GM12878 (cell line): ENCODE measurements around the gene OGFOD3. TPM values are rescaled to one million over a fixed set of nuclear protein-coding genes. Genes with fewer than 3 reads are reported as not detected.

ENCODE experiments used
- ATAC-seq: fragments of 200-7000 bp; cut with Tn5 transposase; 3 replicates; pipeline ENCODE4 v1.9.1; 2020; ENCODE audit warnings: mild to moderate bottlenecking, moderate library complexity
- BruUV-seq: library from RNA; stranded (reverse); fragments of 400-500 nt; replicated peaks from 2 replicates; lab custom pipeline; 2021; lab: Mats Ljungman, UMichigan
- CTCF ChIA-PET: fragments of 300-600 bp; sonication (Branson Sonifier 250); formaldehyde crosslinking; extraction: SDS; loops from one replicate; lab custom pipeline; 2021; ENCODE audit warnings: inconsistent platforms; lab: Yijun Ruan, JAX
- POLR2A ChIA-PET: fragments of 350-600 bp; formaldehyde crosslinking; extraction: SDS; loops from one replicate; lab custom pipeline; 2021; ENCODE audit warnings: inconsistent platforms; lab: Charles Lee
- RAD21 ChIA-PET: fragments of 300-600 bp; sonication (Branson Sonifier 250); formaldehyde crosslinking; loops from one replicate; lab custom pipeline; 2023; ENCODE audit warnings: antibody characterized with exemption; ENCODE audit not compliant: unreplicated experiment; lab: Charles Lee
- SMC1A ChIA-PET: fragments of 300-600 bp; sonication (Branson Sonifier 250); formaldehyde crosslinking; loops from one replicate; lab custom pipeline; 2023; ENCODE audit not compliant: unreplicated experiment, uncharacterized antibody; lab: Charles Lee
- DNase-seq: peaks from one replicate; pipeline ENCODE4 v3.0.0-alpha.2; 2011; ENCODE audit warnings: low read depth, low spot score
- FAIRE-seq: peaks from 3 replicates; lab custom pipeline; 2011; peaks lifted over from hg19 to GRCh38; lab: Jason Lieb, UNC
- H2AFZ ChIP-seq: 2 replicates; pipeline ENCODE4 v1.6.0; 2011; ENCODE audit warnings: low read depth, low read length, control low read depth; ENCODE audit not compliant: control insufficient read depth
- H3K27ac ChIP-seq: 2 replicates; pipeline ENCODE4 v1.5.1; 2011; ENCODE audit warnings: control low read depth; ENCODE audit not compliant: control insufficient read depth, insufficient read depth
- H3K27me3 ChIP-seq, 2 experiments: replicated peaks in 1 of 2; 2 replicates each; pipeline versions ENCODE4 v1.6.0 to v1.6.1; 2011; ENCODE audit warnings: low read length in 1 of 2; ENCODE audit not compliant: control insufficient read depth in 2 of 2, insufficient read depth in 2 of 2
- H3K36me3 ChIP-seq, 2 experiments: 2 replicates each; pipeline ENCODE4 v1.5.1; 2011; ENCODE audit warnings: low read length in 1 of 2; ENCODE audit not compliant: control insufficient read depth in 2 of 2, insufficient read depth in 2 of 2
- H3K4me1 ChIP-seq: 2 replicates; pipeline ENCODE4 v1.6.1; 2011; ENCODE audit warnings: mild to moderate bottlenecking, low read length, moderate library complexity, mixed read lengths; ENCODE audit not compliant: control insufficient read depth, insufficient read depth
- H3K4me2 ChIP-seq: 2 replicates; pipeline ENCODE4 v1.6.0; 2011; ENCODE audit warnings: control low read depth; ENCODE audit not compliant: control insufficient read depth, insufficient read depth
- H3K4me3 ChIP-seq: fragments of 200-600 bp; sonication (generic); 2 replicates; pipeline ENCODE4 v1.5.1; 2016
- H3K79me2 ChIP-seq: 2 replicates; pipeline ENCODE4 v1.6.0; 2011; ENCODE audit warnings: low read length; ENCODE audit not compliant: control insufficient read depth, insufficient read depth
- H3K9ac ChIP-seq: 2 replicates; pipeline ENCODE4 v1.8.0; 2011; ENCODE audit warnings: low read length, control low read depth, mixed read lengths; ENCODE audit not compliant: control insufficient read depth, insufficient read depth
- H3K9me3 ChIP-seq: replicated peaks from 3 replicates; pipeline ENCODE4 v1.5.1; 2011; ENCODE audit warnings: mild to moderate bottlenecking, low read length; ENCODE audit not compliant: control insufficient read depth, insufficient read depth
- H4K20me1 ChIP-seq: 2 replicates; pipeline ENCODE4 v1.6.0; 2011; ENCODE audit not compliant: control insufficient read depth, insufficient read depth
- ATF7 ChIP-seq: fragments of 450-650 bp; IDR thresholded peaks from 2 replicates; pipeline ENCODE4 v1.6.1; 2016; ENCODE audit warnings: low read depth, mild to moderate bottlenecking
- CHD2 ChIP-seq: IDR thresholded peaks from 2 replicates; pipeline ENCODE4 v1.6.1; 2011; ENCODE audit warnings: low read depth, low read length, improper control_type of control experiment, borderline replicate concordance
- DPF2 ChIP-seq: fragments of 450-650 bp; IDR thresholded peaks from 2 replicates; pipeline ENCODE4 v1.6.1; 2017; ENCODE audit warnings: mild to moderate bottlenecking
- IKZF1 ChIP-seq: fragments of 450-650 bp; conservative IDR thresholded peaks from 2 replicates; pipeline ENCODE4 v1.6.1; 2017; ENCODE audit warnings: antibody characterized with exemption, mild to moderate bottlenecking
- MEF2B ChIP-seq: fragments of 450-650 bp; IDR thresholded peaks from 2 replicates; pipeline ENCODE4 v1.6.1; 2018; ENCODE audit warnings: mild to moderate bottlenecking, moderate library complexity; ENCODE audit not compliant: partially characterized antibody, poor library complexity, severe bottlenecking
- MTA2 ChIP-seq: fragments of 450-650 bp; IDR thresholded peaks from 2 replicates; pipeline ENCODE4 v1.6.1; 2016; ENCODE audit warnings: low read depth, mild to moderate bottlenecking, moderate library complexity
- NBN ChIP-seq: fragments of 450-650 bp; IDR thresholded peaks from 2 replicates; pipeline ENCODE4 v1.6.1; 2016
- NR2F1 ChIP-seq: fragments of 450-650 bp; conservative IDR thresholded peaks from 2 replicates; pipeline ENCODE4 v1.6.1; 2017; ENCODE audit warnings: mild to moderate bottlenecking
- TCF3 ChIP-seq: IDR thresholded peaks from 2 replicates; pipeline ENCODE4 v1.6.1; 2012; ENCODE audit warnings: low read depth, mild to moderate bottlenecking, low read length, borderline replicate concordance; ENCODE audit not compliant: insufficient read depth
- WGBS: methylation state at CpG from one replicate; pipeline ENCODE4 v1.1.6; 2016; ENCODE audit warnings: low lambda C conversion rate; ENCODE audit not compliant: insufficient replicate concordance, insufficient coverage; ENCODE audit errors: missing lambda C conversion rate; 5-methylcytosine and 5-hydroxymethylcytosine counted together
- in situ Hi-C: fragments of 300-500 bp; cut with MboI; formaldehyde crosslinking; loops from 9 replicates; pipeline ENCODE4 v1.14.3; 2018; ENCODE audit warnings: mixed read lengths
- intact Hi-C: fragments of 100-400 bp; cut with micrococcal nuclease; formaldehyde crosslinking; loops from one replicate; pipeline ENCODE4 v1.14.2; 2022; ENCODE audit not compliant: unreplicated experiment
- polyA plus RNA-seq, 11 experiments: library from polyadenylated mRNA; depleted of rRNA in 4 of 11; unstranded in 6 of 11; stranded (reverse) in 5 of 11; fragments of >200 nt; fragmentation: Nextera tagmentation in 4 of 11; fragmentation: Illumina TruSeq in 1 of 11; extraction: Ambion mirVana in 4 of 11; extraction: Trizol in 1 of 11; gene quantifications; 1 replicate in 1 of 11; 2 replicates in 10 of 11; pipeline versions ENCODE4 v1.2.1 to v1.2.3, GENCODE V29; 2011 to 2016; ENCODE audit warnings: inconsistent platforms in 2 of 11, missing spikeins in 2 of 11, low read depth in 1 of 11
- total RNA-seq, 4 experiments: library from RNA; depleted of rRNA in 3 of 4; stranded (reverse); fragments of >200 nt in 3 of 4; fragmentation: Illumina TruSeq in 1 of 4; extraction: Trizol in 1 of 4; gene quantifications; 2 replicates each; pipeline versions ENCODE4 v1.2.1 to v1.2.3, GENCODE V29; 2013 to 2021
- TF ChIP-seq, protein P1 (sequence below): fragments of 450-650 bp; IDR thresholded peaks from 2 replicates; pipeline ENCODE4 v1.6.1; 2017; ENCODE audit warnings: mild to moderate bottlenecking, moderate library complexity

OGFOD3 gene
- total and polyA plus RNA-seq, 10 of the 15 experiments (the other 5 are each of a cell fraction or from before 2014, with no cell fraction given), result 0.48 to 28.4 (median 18.3) TPM

DNA sequence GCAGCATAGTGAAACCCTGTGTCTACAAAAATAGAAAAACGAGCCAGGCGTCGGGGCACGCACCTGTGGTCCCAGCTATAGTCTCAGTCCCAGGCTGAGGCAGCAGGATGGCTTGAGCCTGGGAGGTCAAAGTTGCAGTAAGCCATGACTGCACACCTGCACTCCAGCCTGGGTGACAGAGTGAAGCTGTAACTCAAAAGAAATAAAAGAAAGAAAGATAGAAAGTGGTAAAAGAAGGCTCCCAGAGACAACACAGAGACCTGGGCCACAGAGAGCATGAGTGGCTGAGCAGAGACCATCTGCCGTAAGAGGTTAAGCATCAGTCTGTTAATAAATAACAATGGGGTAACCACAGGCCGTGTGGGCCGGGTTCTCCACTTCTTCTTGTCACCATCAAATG lies 15.5 kb downstream of the OGFOD3 start:
- RAD21 ChIA-PET, result interaction anchor here (0.9 to 1.5 kb wide), 3 partner anchors 10 to 47 kb away, joined by 3 to 6 read pairs (median 3); no protein-coding TSS in a partner anchor
- H3K27me3 ChIP-seq, result no peaks in the 10 kb centered on the region
- POLR2A ChIA-PET, result interaction anchor here (1.2 kb wide), 1 partner anchor 32 kb away, joined by 3 read pairs; no protein-coding TSS in a partner anchor
- ATAC-seq (peak; percentile 93), FAIRE-seq (no peak), DNase-seq (peak; percentile 45)
- SMC1A ChIA-PET, result interaction anchor here (0.9 to 1.6 kb wide), 2 partner anchors 17 to 30 kb away, joined by 3 to 7 read pairs; no protein-coding TSS in a partner anchor
- CTCF ChIA-PET, result interaction anchor here (1.1 to 2.1 kb wide), 2 partner anchors 50 to 52 kb away, joined by 3 to 7 read pairs; no protein-coding TSS in a partner anchor
- no peak overlapping the region for H3K4me3 ChIP-seq
- WGBS, result 73% methylated on average over 7 of the region's 7 CpGs
- H3K79me2 ChIP-seq, result no peaks in the 10 kb centered on the region
- in situ Hi-C loops (no loop called here), intact Hi-C loops (loop anchor here (5.0 kb wide), 1 partner anchor 36 kb away; no protein-coding TSS in a partner anchor)
- H3K36me3 ChIP-seq, result peaks cover 2 to 12% of the 10 kb centered on the region in 2 experiments; a peak in 3 of 4 replicates
- H3K9me3 ChIP-seq, result no peaks in the 10 kb centered on the region
- no peak overlapping the region for H2AFZ ChIP-seq
- no peak overlapping the region for H3K9ac ChIP-seq
- no peaks in the 10 kb centered on the region for H4K20me1 ChIP-seq
- H3K27ac ChIP-seq, result no peak overlapping the region
- TF ChIP-seq NR2F1 (peak; percentile 76), DPF2 (peak; percentile 51; the same call in 1 of the 2 replicates), TCF3 (no peak), MTA2 (peak; percentile 58), MEF2B (peak; percentile 53), IKZF1 (peak; percentile 39; the same call in 1 of the 2 replicates), ATF7 (0 out of 2 replicates have a peak, but pooled peaks have one; percentile 23), CHD2 (no peak), NBN (peak; percentile 72; the same call in 1 of the 2 replicates)
- TF ChIP-seq, protein P1, sequence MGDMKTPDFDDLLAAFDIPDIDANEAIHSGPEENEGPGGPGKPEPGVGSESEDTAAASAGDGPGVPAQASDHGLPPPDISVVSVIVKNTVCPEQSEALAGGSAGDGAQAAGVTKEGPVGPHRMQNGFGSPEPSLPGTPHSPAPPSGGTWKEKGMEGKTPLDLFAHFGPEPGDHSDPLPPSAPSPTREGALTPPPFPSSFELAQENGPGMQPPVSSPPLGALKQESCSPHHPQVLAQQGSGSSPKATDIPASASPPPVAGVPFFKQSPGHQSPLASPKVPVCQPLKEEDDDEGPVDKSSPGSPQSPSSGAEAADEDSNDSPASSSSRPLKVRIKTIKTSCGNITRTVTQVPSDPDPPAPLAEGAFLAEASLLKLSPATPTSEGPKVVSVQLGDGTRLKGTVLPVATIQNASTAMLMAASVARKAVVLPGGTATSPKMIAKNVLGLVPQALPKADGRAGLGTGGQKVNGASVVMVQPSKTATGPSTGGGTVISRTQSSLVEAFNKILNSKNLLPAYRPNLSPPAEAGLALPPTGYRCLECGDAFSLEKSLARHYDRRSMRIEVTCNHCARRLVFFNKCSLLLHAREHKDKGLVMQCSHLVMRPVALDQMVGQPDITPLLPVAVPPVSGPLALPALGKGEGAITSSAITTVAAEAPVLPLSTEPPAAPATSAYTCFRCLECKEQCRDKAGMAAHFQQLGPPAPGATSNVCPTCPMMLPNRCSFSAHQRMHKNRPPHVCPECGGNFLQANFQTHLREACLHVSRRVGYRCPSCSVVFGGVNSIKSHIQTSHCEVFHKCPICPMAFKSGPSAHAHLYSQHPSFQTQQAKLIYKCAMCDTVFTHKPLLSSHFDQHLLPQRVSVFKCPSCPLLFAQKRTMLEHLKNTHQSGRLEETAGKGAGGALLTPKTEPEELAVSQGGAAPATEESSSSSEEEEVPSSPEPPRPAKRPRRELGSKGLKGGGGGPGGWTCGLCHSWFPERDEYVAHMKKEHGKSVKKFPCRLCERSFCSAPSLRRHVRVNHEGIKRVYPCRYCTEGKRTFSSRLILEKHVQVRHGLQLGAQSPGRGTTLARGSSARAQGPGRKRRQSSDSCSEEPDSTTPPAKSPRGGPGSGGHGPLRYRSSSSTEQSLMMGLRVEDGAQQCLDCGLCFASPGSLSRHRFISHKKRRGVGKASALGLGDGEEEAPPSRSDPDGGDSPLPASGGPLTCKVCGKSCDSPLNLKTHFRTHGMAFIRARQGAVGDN, result peak; percentile 74
- H3K4me2 ChIP-seq, result no peak overlapping the region
- H3K4me1 ChIP-seq, result peaks cover 6% of the 10 kb centered on the region; the same call in 1 of the 2 replicates
- no TSS peak for BruUV-seq
